Measurements from ENCODE around the gene SPTAN1. TPM values are rescaled to one million over a fixed set of nuclear protein-coding genes. Genes with fewer than 3 reads are reported as not detected.

The SPTAN1 gene
- total RNA-seq, 1 donor from 2014 or later = 213 TPM

DNA sequence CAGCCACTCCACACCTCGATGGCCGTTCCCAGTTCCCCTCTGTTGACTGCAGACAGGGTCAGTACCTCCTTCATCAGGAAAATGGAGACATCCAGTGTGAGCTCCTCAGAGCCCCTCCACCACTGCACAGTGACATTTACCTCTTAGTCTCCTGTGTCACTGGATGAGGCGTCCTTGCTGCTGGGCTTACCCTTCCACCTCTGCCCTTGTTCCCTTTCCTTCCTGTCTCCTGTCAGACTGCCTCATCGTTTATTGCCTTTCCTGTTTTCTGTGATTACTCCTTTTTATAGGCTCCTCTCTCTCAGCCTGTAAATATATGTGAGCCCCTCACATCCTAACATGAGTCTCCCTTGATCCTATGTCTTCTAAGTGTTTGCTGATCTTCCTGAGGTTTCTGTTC is 23.2 kb upstream of the SPTAN1 start:
- Histone ChIP-seq H3K4me3 (ENCODE audit: low read depth, low read length) (no peak overlapping the region), H3K27me3 (ENCODE audit: control insufficient read depth, insufficient read depth, low read length) (no peaks in the 10 kb centered on the region), H3K36me3 (ENCODE audit: control insufficient read depth, insufficient read depth, low read length) (no peaks in the 10 kb centered on the region)
- DNase-seq (ENCODE audit: low read depth) = no peak
- TF ChIP-seq, protein P1, sequence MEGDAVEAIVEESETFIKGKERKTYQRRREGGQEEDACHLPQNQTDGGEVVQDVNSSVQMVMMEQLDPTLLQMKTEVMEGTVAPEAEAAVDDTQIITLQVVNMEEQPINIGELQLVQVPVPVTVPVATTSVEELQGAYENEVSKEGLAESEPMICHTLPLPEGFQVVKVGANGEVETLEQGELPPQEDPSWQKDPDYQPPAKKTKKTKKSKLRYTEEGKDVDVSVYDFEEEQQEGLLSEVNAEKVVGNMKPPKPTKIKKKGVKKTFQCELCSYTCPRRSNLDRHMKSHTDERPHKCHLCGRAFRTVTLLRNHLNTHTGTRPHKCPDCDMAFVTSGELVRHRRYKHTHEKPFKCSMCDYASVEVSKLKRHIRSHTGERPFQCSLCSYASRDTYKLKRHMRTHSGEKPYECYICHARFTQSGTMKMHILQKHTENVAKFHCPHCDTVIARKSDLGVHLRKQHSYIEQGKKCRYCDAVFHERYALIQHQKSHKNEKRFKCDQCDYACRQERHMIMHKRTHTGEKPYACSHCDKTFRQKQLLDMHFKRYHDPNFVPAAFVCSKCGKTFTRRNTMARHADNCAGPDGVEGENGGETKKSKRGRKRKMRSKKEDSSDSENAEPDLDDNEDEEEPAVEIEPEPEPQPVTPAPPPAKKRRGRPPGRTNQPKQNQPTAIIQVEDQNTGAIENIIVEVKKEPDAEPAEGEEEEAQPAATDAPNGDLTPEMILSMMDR (IDR thresholded peaks at IDR 0.05; ENCODE audit: insufficient read depth, low read length, poor library complexity, severe bottlenecking) = no peak

- TF ChIP-seq, protein P1 (IDR thresholded peaks at IDR 0.05; ENCODE audit: insufficient read depth, low read length, poor library complexity, severe bottlenecking) = no peak
- Histone ChIP-seq H3K36me3 (ENCODE audit: control insufficient read depth, insufficient read depth, low read length) (no peaks in the 10 kb centered on the region), H3K4me3 (ENCODE audit: low read depth, low read length) (no peak overlapping the region), H3K27me3 (ENCODE audit: control insufficient read depth, insufficient read depth, low read length) (no peaks in the 10 kb centered on the region)
- DNase-seq (ENCODE audit: low read depth) = no peak
Observed at GRCh38 chr9:128532581-128532980, 19.8 kb upstream of the SPTAN1 start.

DNA sequence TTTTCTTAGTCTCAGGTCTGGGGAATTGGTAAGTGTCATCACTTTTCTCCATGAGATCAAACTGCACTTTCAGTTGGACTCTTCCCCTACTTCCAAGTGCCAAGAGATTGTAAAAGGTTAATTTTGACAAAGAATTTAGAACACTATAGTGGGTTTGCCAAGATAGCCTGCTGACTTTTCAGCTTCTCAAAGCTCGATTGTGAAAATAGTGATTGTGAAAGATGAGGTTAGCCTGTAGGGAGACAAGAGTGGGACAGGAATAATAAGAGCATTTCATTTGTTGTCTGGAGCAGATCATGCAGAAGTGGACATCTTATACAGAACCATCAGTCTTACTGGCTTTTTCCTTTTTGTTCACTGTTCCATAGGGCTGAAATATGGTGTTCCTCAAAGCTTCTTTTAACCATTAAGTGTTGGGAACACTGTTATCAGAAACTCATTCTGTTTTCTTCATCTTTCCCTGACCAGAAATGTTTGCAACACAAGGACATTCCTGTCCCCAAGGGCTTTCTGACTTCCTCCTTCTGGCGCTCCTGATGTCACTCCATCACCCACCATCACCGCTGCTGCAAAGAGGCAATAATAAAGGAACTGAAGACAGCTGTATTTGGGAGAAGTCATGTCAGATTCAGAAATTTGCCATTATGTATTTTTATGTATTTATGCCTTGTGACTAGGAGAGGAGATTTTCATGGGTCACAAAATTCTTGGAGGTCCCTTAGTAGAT is 11.6 kb upstream of the SPTAN1 start:
- H3K27me3 ChIP-seq (ENCODE audit: control insufficient read depth, insufficient read depth, low read length) = no peaks in the 10 kb centered on the region
- TF ChIP-seq, protein P1 (IDR thresholded peaks at IDR 0.05; ENCODE audit: insufficient read depth, low read length, poor library complexity, severe bottlenecking) = no peak
- DNase-seq (ENCODE audit: low read depth) = no peak
- no peak overlapping the region for H3K4me3 ChIP-seq (ENCODE audit: low read depth, low read length)
- no peaks in the 10 kb centered on the region for H3K36me3 ChIP-seq (ENCODE audit: control insufficient read depth, insufficient read depth, low read length)

- TF ChIP-seq, protein P1 (IDR thresholded peaks at IDR 0.05; ENCODE audit: insufficient read depth, low read length, poor library complexity, severe bottlenecking) = no peak
- no peaks in the 10 kb centered on the region for H3K27me3 ChIP-seq (ENCODE audit: control insufficient read depth, insufficient read depth, low read length)
- no peaks in the 10 kb centered on the region for H3K36me3 ChIP-seq (ENCODE audit: control insufficient read depth, insufficient read depth, low read length)
- H3K4me3 ChIP-seq (ENCODE audit: low read depth, low read length) = no peak overlapping the region
- DNase-seq (ENCODE audit: low read depth) = no peak
Observed at GRCh38 chr9:128546504-128546903, 5.9 kb upstream of the SPTAN1 start.

GRCh38 chr9:128548876-128549275 is 3.5 kb upstream of the SPTAN1 start:
- H3K27me3 ChIP-seq (ENCODE audit: control insufficient read depth, insufficient read depth, low read length) = no peaks in the 10 kb centered on the region
- no peaks in the 10 kb centered on the region for H3K36me3 ChIP-seq (ENCODE audit: control insufficient read depth, insufficient read depth, low read length)
- H3K4me3 ChIP-seq (ENCODE audit: low read depth, low read length) = no peak overlapping the region
- no peak for DNase-seq (ENCODE audit: low read depth)
- TF ChIP-seq, protein P1 (IDR thresholded peaks at IDR 0.05; ENCODE audit: insufficient read depth, low read length, poor library complexity, severe bottlenecking) = no peak

DNA sequence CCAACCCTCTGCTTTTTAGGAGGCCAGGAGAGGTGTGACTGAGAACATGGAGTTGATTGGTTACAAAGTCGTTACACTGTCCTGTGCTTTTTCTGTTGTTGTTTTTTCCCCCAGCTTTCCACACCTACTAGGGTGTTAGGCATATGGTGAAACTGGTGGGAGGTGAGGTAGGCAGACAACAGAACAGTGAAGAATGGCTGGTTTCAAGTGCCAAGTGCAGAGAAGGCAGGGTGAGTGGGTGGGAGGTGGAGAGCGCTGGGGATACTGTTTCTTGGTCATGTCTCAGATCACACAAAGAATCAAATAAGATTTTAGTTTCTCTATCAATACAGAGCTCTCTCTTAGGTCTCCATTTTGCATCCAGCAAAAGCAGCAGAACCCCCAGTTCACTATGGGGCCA is 2.2 kb upstream of the SPTAN1 start:
- DNase-seq (ENCODE audit: low read depth) = no peak
- no peaks in the 10 kb centered on the region for H3K27me3 ChIP-seq (ENCODE audit: control insufficient read depth, insufficient read depth, low read length)
- no peaks in the 10 kb centered on the region for H3K36me3 ChIP-seq (ENCODE audit: control insufficient read depth, insufficient read depth, low read length)
- TF ChIP-seq, protein P1 (IDR thresholded peaks at IDR 0.05; ENCODE audit: insufficient read depth, low read length, poor library complexity, severe bottlenecking) = no peak
- H3K4me3 ChIP-seq (ENCODE audit: low read depth, low read length) = no peak overlapping the region
